GM21526 (cell line): ENCODE measurements around the gene NUP35.

ENCODE experiments used
- ATAC-seq: cut with Tn5 transposase; IDR thresholded peaks from one replicate; pipeline ENCODE4 v1.9.1; 2021; ENCODE audit warnings: moderate library complexity; ENCODE audit not compliant: unreplicated experiment, low FRiP score

The NUP35 gene

DNA sequence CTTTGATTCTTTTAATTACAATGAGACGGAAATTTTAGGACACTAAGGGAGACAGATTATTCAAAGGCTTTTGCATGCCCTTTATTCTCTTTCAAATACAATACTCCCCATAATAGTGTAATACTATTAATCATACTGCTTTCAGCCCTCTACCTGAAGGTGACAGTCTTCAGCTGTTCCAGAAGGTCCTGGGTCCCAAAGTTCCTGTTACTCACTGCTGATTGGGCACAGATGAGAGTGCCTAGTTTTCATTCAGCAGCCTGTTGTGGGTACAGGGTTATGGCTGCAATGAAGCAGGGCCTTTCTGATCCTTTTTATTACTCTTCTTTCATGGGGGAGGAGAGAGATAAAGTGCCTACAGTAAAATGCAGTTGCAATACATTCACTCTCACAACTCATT lies 80.2 kb downstream of the NUP35 start:
- no peak for ATAC-seq

DNA sequence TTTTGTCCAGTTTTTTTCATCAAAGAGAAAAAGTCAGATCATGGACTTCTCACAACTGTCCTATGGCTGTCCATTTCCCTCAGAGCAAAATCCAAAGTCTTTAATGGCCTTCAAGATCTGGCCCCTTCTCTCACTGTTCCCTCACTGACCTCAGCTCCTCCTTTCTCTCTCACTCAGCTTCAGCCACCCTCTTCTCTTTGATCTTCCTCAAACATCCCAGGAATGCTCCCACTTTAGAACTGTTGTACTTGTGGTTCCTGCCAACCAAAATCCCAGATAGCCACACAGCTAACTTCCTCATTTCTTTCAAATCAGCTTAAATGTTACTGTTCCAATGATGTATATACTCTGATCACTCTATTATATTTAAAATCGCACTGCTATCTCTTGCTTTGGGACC lies 82.9 kb downstream of the NUP35 start:
- ATAC-seq = no peak

DNA sequence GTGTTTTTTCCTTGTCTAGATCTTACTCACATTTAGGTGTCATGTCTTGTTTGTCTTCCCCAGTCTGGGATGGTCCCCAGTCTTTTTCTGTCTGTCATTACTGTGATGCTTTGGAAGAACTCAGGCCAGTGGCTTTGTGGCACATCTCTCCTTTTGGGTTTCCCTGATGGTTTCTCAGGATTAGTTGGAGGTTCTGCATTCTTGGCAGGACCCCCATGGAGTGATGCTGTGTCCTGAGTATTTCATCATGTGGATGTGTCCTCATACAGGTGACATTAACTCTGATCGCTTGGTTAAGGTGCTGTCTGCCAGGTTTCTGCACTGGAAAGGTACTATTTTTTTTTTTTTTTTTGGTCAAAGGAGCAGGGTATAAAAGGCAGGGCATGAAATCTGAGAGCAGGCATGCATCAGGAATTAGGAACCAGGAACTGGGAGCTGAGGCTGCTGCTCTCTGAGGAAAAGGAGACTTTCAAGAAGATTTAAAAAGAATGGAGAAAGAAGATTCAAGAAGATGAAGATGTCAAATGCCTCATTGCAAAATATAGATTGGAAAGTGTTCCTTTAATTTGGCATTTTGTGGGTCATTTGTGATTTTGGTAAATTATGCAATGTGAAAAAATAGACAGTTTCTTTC lies 85.3 kb downstream of the NUP35 start:
- ATAC-seq = no peak
